K562 (cell line): ENCODE measurements around the gene LLGL1. TPM values are rescaled to one million over a fixed set of nuclear protein-coding genes. Genes with fewer than 3 reads are reported as not detected.

Source experiments
- ATAC-seq: fragments of 200-7000 bp; cut with Tn5 transposase; 3 replicates; pipeline ENCODE4 v1.9.1; 2020; ENCODE audit warnings: moderate library complexity
- BruUV-seq: library from RNA; stranded (reverse); fragments of 400-500 nt; replicated peaks from 2 replicates; lab custom pipeline; 2021; lab: Mats Ljungman, UMichigan
- CTCF ChIA-PET: fragments of 300-600 bp; formaldehyde crosslinking; extraction: SDS; loops from one replicate; lab custom pipeline; 2021; ENCODE audit warnings: low intra/inter-chr PET ratio; lab: Yijun Ruan, JAX
- POLR2A ChIA-PET: fragments of 300-600, 350-650 bp; sonication (Branson Sonifier 250); formaldehyde crosslinking; extraction: SDS; loops from one replicate; lab custom pipeline; 2021; ENCODE audit warnings: antibody characterized with exemption, inconsistent platforms; lab: Yijun Ruan, JAX
- DNase-seq, 4 experiments: peaks; one replicate each; pipeline versions ENCODE4 v3.0.0 to v3.0.0-alpha.2; 2011 to 2018; ENCODE audit warnings: low spot score in 3 of 4, mixed read lengths in 3 of 4; ENCODE audit errors: extremely low read depth in 1 of 4
- FAIRE-seq: peaks from 2 replicates; lab custom pipeline; 2011; peaks lifted over from hg19 to GRCh38; lab: Jason Lieb, UNC
- H2AFZ ChIP-seq: 2 replicates; pipeline ENCODE4 v1.6.0; 2011; ENCODE audit warnings: low read depth, low read length, control low read depth, inconsistent platforms
- H3K27ac ChIP-seq: fragments of 200-600 bp; 3 replicates; pipeline ENCODE4 v1.8.0; 2011; ENCODE audit warnings: low read depth, mild to moderate bottlenecking, control low read depth, inconsistent platforms, low read length, moderate library complexity, mixed read lengths; ENCODE audit errors: extremely low read depth
- H3K27me3 ChIP-seq, 2 experiments: fragments of 300-600 bp in 1 of 2; 2 replicates in 1 of 2; 3 replicates in 1 of 2; pipeline versions ENCODE4 v1.6.0 to v1.8.0; 2011; ENCODE audit warnings: inconsistent platforms in 2 of 2, low read length in 2 of 2, mild to moderate bottlenecking in 1 of 2, mixed read lengths in 1 of 2, moderate library complexity in 1 of 2; ENCODE audit not compliant: control insufficient read depth in 2 of 2, insufficient read depth in 2 of 2
- H3K36me3 ChIP-seq: fragments of 300-600 bp; 3 replicates; pipeline ENCODE4 v1.8.0; 2011; ENCODE audit warnings: mild to moderate bottlenecking, low read length, inconsistent platforms; ENCODE audit not compliant: control insufficient read depth, insufficient read depth
- H3K4me1 ChIP-seq, 2 experiments: fragments of 200-600 bp in 1 of 2; replicated peaks in 1 of 2; 2 replicates in 1 of 2; 3 replicates in 1 of 2; pipeline versions ENCODE4 v1.5.1 to v1.8.0; 2011; ENCODE audit warnings: inconsistent platforms in 2 of 2, low read length in 2 of 2, mild to moderate bottlenecking in 1 of 2, mixed read lengths in 1 of 2, moderate library complexity in 1 of 2; ENCODE audit not compliant: control insufficient read depth in 2 of 2, insufficient read depth in 2 of 2
- H3K4me2 ChIP-seq: 2 replicates; pipeline ENCODE4 v1.6.1; 2011; ENCODE audit warnings: low read length, control low read depth, inconsistent platforms, mixed read lengths; ENCODE audit not compliant: insufficient read depth
- H3K4me3 ChIP-seq: fragments of 200-600 bp; sonication (generic), shearing (Covaris generic); 2 replicates; pipeline ENCODE4 v1.5.1; 2016; ENCODE audit warnings: control low read depth, inconsistent platforms
- H3K79me2 ChIP-seq: fragments of 200-600 bp; 3 replicates; pipeline ENCODE4 v1.8.0; 2011; ENCODE audit warnings: low read length, inconsistent platforms; ENCODE audit not compliant: control insufficient read depth, insufficient read depth
- H3K9ac ChIP-seq, 2 experiments: 2 replicates each; pipeline versions ENCODE4 v1.6.0 to v1.6.1; 2011; ENCODE audit warnings: low read depth in 2 of 2, low read length in 2 of 2, control low read depth in 1 of 2, inconsistent platforms in 1 of 2, mild to moderate bottlenecking in 1 of 2, mixed read lengths in 1 of 2; ENCODE audit not compliant: insufficient read depth in 1 of 2
- H3K9me1 ChIP-seq: one replicate; pipeline ENCODE4 v1.6.0; 2011; ENCODE audit warnings: inconsistent platforms, mild to moderate bottlenecking, low read length, moderate library complexity; ENCODE audit not compliant: control insufficient read depth, insufficient read depth
- H3K9me3 ChIP-seq: replicated peaks from 2 replicates; pipeline ENCODE4 v1.5.1; 2011; ENCODE audit warnings: low read depth, low read length, inconsistent platforms; ENCODE audit not compliant: control insufficient read depth, insufficient read depth
- H4K20me1 ChIP-seq: replicated peaks from 2 replicates; pipeline ENCODE4 v1.6.1; 2011; ENCODE audit warnings: low read length, inconsistent platforms, mixed read lengths; ENCODE audit not compliant: control insufficient read depth, insufficient read depth
- CSDE1 ChIP-seq, 2 experiments: fragments of 450-650 bp; IDR thresholded peaks; 2 replicates each; pipeline ENCODE4 v1.6.1; 2016; ENCODE audit warnings: mild to moderate bottlenecking in 1 of 2
- EWSR1 ChIP-seq: fragments of 450-650 bp; IDR thresholded peaks from 2 replicates; pipeline ENCODE4 v1.6.1; 2018; ENCODE audit warnings: borderline replicate concordance, mild to moderate bottlenecking, low read depth, moderate library complexity; ENCODE audit not compliant: partially characterized antibody
- MAX ChIP-seq: sonication (generic); formaldehyde crosslinking; IDR thresholded peaks from 2 replicates; pipeline ENCODE4 v1.9.0; 2022; ENCODE audit warnings: mild to moderate bottlenecking, missing genetic modification reagents
- NUFIP1 ChIP-seq: fragments of 450-650 bp; IDR thresholded peaks from 2 replicates; pipeline ENCODE4 v1.6.1; 2018; ENCODE audit not compliant: partially characterized antibody
- RFX1 ChIP-seq: fragments of 450-650 bp; IDR thresholded peaks from 2 replicates; pipeline ENCODE4 v1.6.1; 2016; ENCODE audit warnings: mild to moderate bottlenecking, moderate library complexity
- ZNF143 ChIP-seq: sonication (generic); formaldehyde crosslinking; IDR thresholded peaks from 2 replicates; pipeline ENCODE4 v1.9.0; 2022; ENCODE audit warnings: mild to moderate bottlenecking, missing genetic modification reagents
- ZNF586 ChIP-seq: fragments of 450-650 bp; formaldehyde crosslinking; conservative IDR thresholded peaks from 2 replicates; pipeline ENCODE4 v1.4.0; 2020; ENCODE audit warnings: mild to moderate bottlenecking, moderate library complexity
- WGBS: fragments of 100-300 bp; shearing (Covaris generic); methylation state at CpG from one replicate; pipeline ENCODE4 v1.1.6; 2016; ENCODE audit warnings: low coverage, mixed read lengths; ENCODE audit not compliant: insufficient coverage; ENCODE audit errors: missing lambda C conversion rate; 5-methylcytosine and 5-hydroxymethylcytosine counted together
- in situ Hi-C: fragments of 300-500 bp; cut with MboI; formaldehyde crosslinking; loops from 4 replicates; pipeline ENCODE4 v1.15.0; 2018; ENCODE audit warnings: inconsistent platforms, mixed read lengths
- intact Hi-C: fragments of 100-400 bp; cut with micrococcal nuclease; formaldehyde crosslinking; loops from 2 replicates; pipeline ENCODE4 v1.14.2; 2022
- polyA plus RNA-seq, 8 experiments: library from polyadenylated mRNA; depleted of rRNA in 4 of 8; stranded (reverse) in 5 of 8; unstranded in 3 of 8; fragments of >200 nt; fragmentation: Nextera tagmentation in 2 of 8; fragmentation: Illumina TruSeq in 1 of 8; extraction: Ambion mirVana in 2 of 8; extraction: Trizol in 1 of 8; gene quantifications; 2 replicates each; pipeline versions ENCODE4 v1.2.1 to v1.2.3, GENCODE V29; 2011 to 2014; ENCODE audit warnings: inconsistent platforms in 1 of 8, missing spikeins in 1 of 8
- total RNA-seq, 7 experiments: library from RNA; depleted of rRNA in 6 of 7; stranded (reverse); fragments of >200 nt in 6 of 7; fragmentation: Illumina TruSeq in 2 of 7; extraction: Trizol in 2 of 7; gene quantifications; 2 replicates each; pipeline versions ENCODE4 v1.2.1 to v1.2.3, GENCODE V29; 2011 to 2021; ENCODE audit warnings: low replicate concordance in 1 of 7
- TF ChIP-seq, protein P1 (sequence below), 2 experiments: fragments of 200-800 bp in 1 of 2; sonication (Bioruptor generic) in 1 of 2; sonication (generic) in 1 of 2; formaldehyde crosslinking in 1 of 2; IDR thresholded peaks in 1 of 2; conservative IDR thresholded peaks in 1 of 2; 2 replicates each; pipeline versions ENCODE4 v1.5.0 to v1.6.1; 2016 to 2020; ENCODE audit warnings: missing compliant biosample characterization in 1 of 2, missing genetic modification characterization in 1 of 2, missing genetic modification reagents in 1 of 2

The LLGL1 gene
- total and polyA plus RNA-seq, 9 of the 15 experiments (the other 6 are each of a cell fraction or from before 2014, with no cell fraction given): 0.11 to 12.9 (median 5.3) TPM; not detected in 1

GRCh38 chr17:18198530-18198929 is 26.9 kb upstream of the LLGL1 start (continued):
- TF ChIP-seq, protein P1, sequence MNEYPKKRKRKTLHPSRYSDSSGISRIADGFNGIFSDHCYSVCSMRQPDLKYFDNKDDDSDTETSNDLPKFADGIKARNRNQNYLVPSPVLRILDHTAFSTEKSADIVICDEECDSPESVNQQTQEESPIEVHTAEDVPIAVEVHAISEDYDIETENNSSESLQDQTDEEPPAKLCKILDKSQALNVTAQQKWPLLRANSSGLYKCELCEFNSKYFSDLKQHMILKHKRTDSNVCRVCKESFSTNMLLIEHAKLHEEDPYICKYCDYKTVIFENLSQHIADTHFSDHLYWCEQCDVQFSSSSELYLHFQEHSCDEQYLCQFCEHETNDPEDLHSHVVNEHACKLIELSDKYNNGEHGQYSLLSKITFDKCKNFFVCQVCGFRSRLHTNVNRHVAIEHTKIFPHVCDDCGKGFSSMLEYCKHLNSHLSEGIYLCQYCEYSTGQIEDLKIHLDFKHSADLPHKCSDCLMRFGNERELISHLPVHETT (CRISPR knock-in tag; conservative IDR thresholded peaks at IDR 0.05 in 1 of 2, IDR thresholded peaks at IDR 0.05 in 1 of 2): no peak
- no peak for TF ChIP-seq MAX (CRISPR knock-in tag)

DNA sequence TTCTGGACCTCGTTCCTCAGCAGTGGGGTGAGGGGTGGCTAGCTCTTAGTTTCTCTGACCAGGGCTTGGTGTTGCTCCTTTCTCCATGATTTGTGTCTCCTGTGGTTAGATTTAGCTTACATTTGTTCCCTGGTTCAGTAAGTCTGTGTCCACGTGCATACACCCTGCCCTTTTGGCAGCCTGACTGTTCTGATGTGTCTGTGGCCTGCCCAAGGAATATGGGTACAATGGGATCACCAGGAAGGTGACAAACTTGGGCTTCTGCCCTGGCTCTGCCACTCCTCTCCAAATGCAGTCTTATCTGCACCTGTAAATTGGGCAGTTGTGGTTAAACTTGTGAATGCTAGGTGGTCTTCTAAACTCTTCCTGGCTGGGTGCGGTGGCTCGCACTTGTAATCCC is 24.3 kb upstream of the LLGL1 start:
- Histone ChIP-seq H3K27me3 (no peaks in the 10 kb centered on the region), H3K79me2 (peaks cover 47% of the 10 kb centered on the region), H4K20me1 (peaks cover 23% of the 10 kb centered on the region), H3K27ac (no peak overlapping the region), H3K4me1 (no peaks in the 10 kb centered on the region; a peak in 1 of 5 replicates), H3K4me2 (no peak overlapping the region), H3K9me1 (peaks cover 3% of the 10 kb centered on the region), H3K9ac (no peak overlapping the region), H3K4me3 (no peak overlapping the region), H3K36me3 (peaks cover 72% of the 10 kb centered on the region), H2AFZ (no peak overlapping the region), H3K9me3 (no peaks in the 10 kb centered on the region)
- TF ChIP-seq ZNF143 (CRISPR knock-in tag): no peak
- no peak for TF ChIP-seq EWSR1
- TF ChIP-seq ZNF586 (CRISPR knock-in tag): no peak
- TF ChIP-seq CSDE1 (IDR thresholded peaks at IDR 0.05): no peak
- no peak for TF ChIP-seq NUFIP1
- TF ChIP-seq RFX1: no peak
- DNase-seq: no peak
- no peak for FAIRE-seq
- POLR2A ChIA-PET: interaction anchor here (1.2 kb wide), 1 partner anchor 12 kb away, joined by 4 read pairs; no protein-coding TSS in a partner anchor
- no peak for ATAC-seq
- intact Hi-C loops (no loop called here), in situ Hi-C loops (loop anchor here (25.0 kb wide), 1 partner anchor 361 kb away; no protein-coding TSS in a partner anchor)
- BruUV-seq: no TSS peak
- 76% methylated on average over 4 of the region's 4 CpGs for WGBS
- CTCF ChIA-PET: no interaction called here
